ENCODE measurements around the gene CRISP3.

DNA sequence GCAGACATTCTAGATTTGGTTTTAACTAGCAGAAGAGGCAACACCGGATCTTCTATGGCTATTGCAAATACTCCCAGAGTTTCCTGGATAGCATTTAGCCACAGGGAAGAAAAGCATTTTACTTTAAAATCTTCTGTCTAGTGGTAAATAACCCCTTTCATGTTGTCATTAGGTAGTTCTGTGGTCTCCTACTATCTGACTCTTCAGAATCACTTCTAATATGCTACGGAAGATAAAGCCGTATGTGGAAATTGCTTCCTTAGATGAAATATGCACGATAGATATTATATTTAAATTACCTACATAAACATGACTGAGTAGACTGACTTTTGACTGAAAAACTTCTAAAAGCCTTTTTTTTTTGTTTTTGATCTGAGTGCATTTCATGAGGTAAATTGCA lies 759 bp downstream of the CRISP3 start:
- TF ChIP-seq CTCF (conservative IDR thresholded peaks at IDR 0.05; ENCODE audit: low read depth, low read length) (no peak), EZH2phosphoT487 (IDR thresholded peaks at IDR 0.05; ENCODE audit: borderline replicate concordance, low read length) (no peak), EZH2 (IDR thresholded peaks at IDR 0.05; ENCODE audit: low read length, unreplicated experiment) (no peak)

All from PC-3 (cell line).